Skeletal muscle tissue (tissue), 4 donors: ENCODE results near the gene TTC7B. TPM values are rescaled to one million over a fixed set of nuclear protein-coding genes. Genes with fewer than 3 reads are reported as not detected.

Experiments
- H3K27ac ChIP-seq: one replicate; pipeline ENCODE4 v1.7.0; 2013; ENCODE audit warnings: mild to moderate bottlenecking, low read depth, low read length, inconsistent platforms
- H3K27me3 ChIP-seq, 3 donors: one replicate each; pipeline ENCODE4 v1.7.0; 2013; ENCODE audit warnings: low read length in 3 of 3; ENCODE audit not compliant: control insufficient read depth in 3 of 3, insufficient read depth in 3 of 3
- H3K36me3 ChIP-seq, 3 donors: one replicate each; pipeline ENCODE4 v1.7.0; 2013; ENCODE audit warnings: low read length in 3 of 3; ENCODE audit not compliant: control insufficient read depth in 3 of 3, insufficient read depth in 3 of 3
- H3K4me1 ChIP-seq, 3 donors: one replicate each; pipeline ENCODE4 v1.7.0; 2013; ENCODE audit warnings: low read length in 3 of 3, mild to moderate bottlenecking in 3 of 3; ENCODE audit not compliant: control insufficient read depth in 3 of 3, insufficient read depth in 3 of 3
- H3K4me3 ChIP-seq, 3 donors: one replicate each; pipeline ENCODE4 v1.7.0; 2013; ENCODE audit warnings: low read length in 3 of 3
- H3K9ac ChIP-seq, 3 donors: one replicate each; pipeline ENCODE4 v1.7.0; 2013; ENCODE audit warnings: low read length in 3 of 3, mild to moderate bottlenecking in 3 of 3, moderate library complexity in 2 of 3, low read depth in 1 of 3
- H3K9me3 ChIP-seq, 3 donors: one replicate each; pipeline ENCODE4 v1.7.0; 2013; ENCODE audit warnings: low read length in 3 of 3; ENCODE audit not compliant: control insufficient read depth in 3 of 3
- total RNA-seq: library from RNA; depleted of rRNA; stranded (reverse); fragments of >200 nt; gene quantifications from one replicate; pipeline ENCODE4 v1.2.3, GENCODE V29; 2014
- donor health status: Osteomylitis.

Gene TTC7B
- total RNA-seq, 1 donor from 2014 or later: 5.7 TPM

GRCh38 chr14:90624732-90625400 lies 191.4 kb downstream of the TTC7B start:
- H3K9me3 ChIP-seq: no peaks in the 10 kb centered on the region
- H3K27me3 ChIP-seq: no peaks in the 10 kb centered on the region
- peak overlapping the region; percentile 23 to 76 (median 35) for H3K9ac ChIP-seq
- peaks cover 0 to 2% (median 0%) of the 10 kb centered on the region in 3 donors for H3K36me3 ChIP-seq
- H3K27ac ChIP-seq: peak overlapping the region; percentile 94
- H3K4me1 ChIP-seq: peaks cover 58 to 71% (median 63%) of the 10 kb centered on the region in 3 donors
- peak overlapping the region in 2 of 3 donors; percentile 29 to 31 for H3K4me3 ChIP-seq

- H3K27ac ChIP-seq: peak overlapping the region; percentile 94
- H3K27me3 ChIP-seq: no peaks in the 10 kb centered on the region
- H3K4me1 ChIP-seq: peaks cover 53 to 71% (median 57%) of the 10 kb centered on the region in 3 donors
- no peaks in the 10 kb centered on the region for H3K9me3 ChIP-seq
- H3K9ac ChIP-seq: peak overlapping the region in 2 of 3 donors; percentile 23 to 35
- H3K36me3 ChIP-seq: peaks cover 0 to 2% (median 0%) of the 10 kb centered on the region in 3 donors
- H3K4me3 ChIP-seq: peak overlapping the region in 1 of 3 donors; percentile 29
Observed at GRCh38 chr14:90624227-90624626, 192.0 kb downstream of the TTC7B start.

- H3K4me3 ChIP-seq: no peak overlapping the region
- H3K4me1 ChIP-seq: peaks cover 26 to 41% (median 28%) of the 10 kb centered on the region in 3 donors
- no peak overlapping the region for H3K9ac ChIP-seq
- no peaks in the 10 kb centered on the region for H3K27me3 ChIP-seq
- peaks cover 0 to 4% (median 2%) of the 10 kb centered on the region in 3 donors for H3K36me3 ChIP-seq
- H3K9me3 ChIP-seq: no peaks in the 10 kb centered on the region
- no peak overlapping the region for H3K27ac ChIP-seq
Observed at GRCh38 chr14:90621201-90621600, 195.0 kb downstream of the TTC7B start.

- Histone ChIP-seq H3K4me3 (no peak overlapping the region), H3K9me3 (no peaks in the 10 kb centered on the region), H3K9ac (no peak overlapping the region), H3K27ac (no peak overlapping the region), H3K4me1 (peaks cover 23 to 35% (median 24%) of the 10 kb centered on the region in 3 donors), H3K27me3 (no peaks in the 10 kb centered on the region), H3K36me3 (peaks cover 0 to 4% (median 2%) of the 10 kb centered on the region in 3 donors)
Observed at GRCh38 chr14:90620568-90621077, 195.6 kb downstream of the TTC7B start.

GRCh38 chr14:90619911-90620310 lies 196.3 kb downstream of the TTC7B start:
- H3K4me1 ChIP-seq: peaks cover 23 to 34% (median 25%) of the 10 kb centered on the region in 3 donors
- H3K36me3 ChIP-seq: peaks cover 0 to 4% (median 2%) of the 10 kb centered on the region in 3 donors
- H3K9me3 ChIP-seq: no peaks in the 10 kb centered on the region
- no peak overlapping the region for H3K4me3 ChIP-seq
- H3K9ac ChIP-seq: no peak overlapping the region
- no peaks in the 10 kb centered on the region for H3K27me3 ChIP-seq
- no peak overlapping the region for H3K27ac ChIP-seq

GRCh38 chr14:90617961-90618360 lies 198.3 kb downstream of the TTC7B start:
- H3K4me1 ChIP-seq: peaks cover 15 to 29% (median 16%) of the 10 kb centered on the region in 3 donors
- H3K36me3 ChIP-seq: peaks cover 0 to 4% (median 2%) of the 10 kb centered on the region in 3 donors
- no peaks in the 10 kb centered on the region for H3K27me3 ChIP-seq
- H3K9ac ChIP-seq: no peak overlapping the region
- H3K9me3 ChIP-seq: no peaks in the 10 kb centered on the region
- H3K27ac ChIP-seq: no peak overlapping the region
- no peak overlapping the region for H3K4me3 ChIP-seq

- Histone ChIP-seq H3K4me1 (peaks cover 26 to 36% (median 26%) of the 10 kb centered on the region in 3 donors), H3K9ac (no peak overlapping the region)
Observed at GRCh38 chr14:90616881-90617280, 199.3 kb downstream of the TTC7B start.

GRCh38 chr14:90616313-90616712 lies 199.9 kb downstream of the TTC7B start:
- H3K36me3 ChIP-seq: peaks cover 0 to 4% (median 2%) of the 10 kb centered on the region in 3 donors
- H3K27ac ChIP-seq: no peak overlapping the region
- H3K27me3 ChIP-seq: no peaks in the 10 kb centered on the region
- H3K9me3 ChIP-seq: no peaks in the 10 kb centered on the region
- H3K4me1 ChIP-seq: peaks cover 31 to 41% (median 32%) of the 10 kb centered on the region in 3 donors
- H3K4me3 ChIP-seq: no peak overlapping the region
- no peak overlapping the region for H3K9ac ChIP-seq

More at GRCh38 chr14:90616881-90617280, 199.3 kb downstream of the TTC7B start:
- Histone ChIP-seq H3K27ac (no peak overlapping the region), H3K4me3 (no peak overlapping the region), H3K36me3 (peaks cover 0 to 4% (median 2%) of the 10 kb centered on the region in 3 donors), H3K9me3 (no peaks in the 10 kb centered on the region), H3K27me3 (no peaks in the 10 kb centered on the region)

- no peaks in the 10 kb centered on the region for H3K27me3 ChIP-seq
- no peaks in the 10 kb centered on the region for H3K9me3 ChIP-seq
- H3K9ac ChIP-seq: no peak overlapping the region
- H3K36me3 ChIP-seq: peaks cover 0 to 7% (median 0%) of the 10 kb centered on the region in 3 donors
- H3K27ac ChIP-seq: peak overlapping the region; percentile 26
- peaks cover 35 to 45% (median 37%) of the 10 kb centered on the region in 3 donors for H3K4me1 ChIP-seq
- H3K4me3 ChIP-seq: no peak overlapping the region
Observed at GRCh38 chr14:90615517-90616060, 200.6 kb downstream of the TTC7B start.
